AG04450 (cell line): ENCODE measurements around the gene PACS2. TPM values are rescaled to one million over a fixed set of nuclear protein-coding genes. Genes with fewer than 3 reads are reported as not detected.

ENCODE experiments used
- CTCF ChIA-PET: fragments of 300-600, 350-600 bp; formaldehyde crosslinking; extraction: SDS; loops from one replicate; lab custom pipeline; 2022; ENCODE audit warnings: antibody characterized with exemption, inconsistent platforms; lab: Charles Lee
- POLR2A ChIA-PET: fragments of 350-600 bp; formaldehyde crosslinking; extraction: SDS; loops from one replicate; lab custom pipeline; 2021; ENCODE audit warnings: antibody characterized with exemption, inconsistent platforms; lab: Yijun Ruan, JAX
- DNase-seq: peaks from one replicate; pipeline ENCODE4 v3.0.0-alpha.2; 2011; ENCODE audit warnings: low read depth, low spot score
- H3K27ac ChIP-seq: one replicate; pipeline ENCODE4 v1.5.1; 2012; ENCODE audit warnings: low read depth, low read length, control low read depth
- H3K27me3 ChIP-seq: one replicate; pipeline ENCODE4 v1.6.0; 2012; ENCODE audit warnings: low read length; ENCODE audit not compliant: control insufficient read depth, insufficient read depth
- H3K4me3 ChIP-seq: 2 replicates; pipeline ENCODE4 v1.5.1; 2011; ENCODE audit warnings: mild to moderate bottlenecking, low read depth, low read length, control low read depth
- H3K9me3 ChIP-seq: 2 replicates; pipeline ENCODE4 v1.5.1; 2012; ENCODE audit warnings: low read length; ENCODE audit not compliant: control insufficient read depth, insufficient read depth
- polyA plus RNA-seq: library from polyadenylated mRNA; depleted of rRNA; stranded (reverse); fragments of >200 nt; gene quantifications from 2 replicates; pipeline ENCODE4 v1.2.3, GENCODE V29; 2011
- TF ChIP-seq, protein P1 (sequence below): IDR thresholded peaks from 2 replicates; pipeline ENCODE4 v1.5.1; 2011; ENCODE audit warnings: low read depth, low read length, control low read depth, inconsistent platforms

PACS2 gene
- polyA plus RNA-seq, 1 experiment, result 13.0 TPM

DNA sequence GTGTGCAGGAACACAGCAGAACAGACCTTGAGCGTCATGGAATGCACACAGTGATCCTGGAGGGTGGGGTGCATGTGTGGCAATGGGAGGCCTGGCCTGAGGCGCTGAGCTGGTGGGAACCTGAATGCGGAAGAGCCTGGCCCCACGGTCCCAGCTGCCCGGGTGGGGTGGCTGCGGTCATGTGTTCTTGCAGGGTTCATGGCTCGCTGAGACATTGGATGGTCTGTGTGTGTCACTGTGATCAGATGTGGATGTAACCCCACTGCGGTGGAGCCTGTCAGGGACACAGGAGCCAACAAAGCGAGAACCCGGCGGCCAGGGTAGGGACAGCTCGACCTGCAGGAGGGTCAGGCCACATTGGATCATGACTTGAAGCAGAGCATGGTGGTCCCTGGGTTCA lies 128.3 kb downstream of the PACS2 start:
- DNase-seq, result no peak
- ChIA-PET CTCF (no interaction called here), POLR2A (no interaction called here)
- no peaks in the 10 kb centered on the region for H3K27me3 ChIP-seq
- TF ChIP-seq, protein P1, sequence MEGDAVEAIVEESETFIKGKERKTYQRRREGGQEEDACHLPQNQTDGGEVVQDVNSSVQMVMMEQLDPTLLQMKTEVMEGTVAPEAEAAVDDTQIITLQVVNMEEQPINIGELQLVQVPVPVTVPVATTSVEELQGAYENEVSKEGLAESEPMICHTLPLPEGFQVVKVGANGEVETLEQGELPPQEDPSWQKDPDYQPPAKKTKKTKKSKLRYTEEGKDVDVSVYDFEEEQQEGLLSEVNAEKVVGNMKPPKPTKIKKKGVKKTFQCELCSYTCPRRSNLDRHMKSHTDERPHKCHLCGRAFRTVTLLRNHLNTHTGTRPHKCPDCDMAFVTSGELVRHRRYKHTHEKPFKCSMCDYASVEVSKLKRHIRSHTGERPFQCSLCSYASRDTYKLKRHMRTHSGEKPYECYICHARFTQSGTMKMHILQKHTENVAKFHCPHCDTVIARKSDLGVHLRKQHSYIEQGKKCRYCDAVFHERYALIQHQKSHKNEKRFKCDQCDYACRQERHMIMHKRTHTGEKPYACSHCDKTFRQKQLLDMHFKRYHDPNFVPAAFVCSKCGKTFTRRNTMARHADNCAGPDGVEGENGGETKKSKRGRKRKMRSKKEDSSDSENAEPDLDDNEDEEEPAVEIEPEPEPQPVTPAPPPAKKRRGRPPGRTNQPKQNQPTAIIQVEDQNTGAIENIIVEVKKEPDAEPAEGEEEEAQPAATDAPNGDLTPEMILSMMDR, result no peak
- H3K27ac ChIP-seq, result no peak overlapping the region
- no peak overlapping the region for H3K4me3 ChIP-seq
- H3K9me3 ChIP-seq, result peaks cover 3% of the 10 kb centered on the region; the same call in 1 of the 2 replicates

DNA sequence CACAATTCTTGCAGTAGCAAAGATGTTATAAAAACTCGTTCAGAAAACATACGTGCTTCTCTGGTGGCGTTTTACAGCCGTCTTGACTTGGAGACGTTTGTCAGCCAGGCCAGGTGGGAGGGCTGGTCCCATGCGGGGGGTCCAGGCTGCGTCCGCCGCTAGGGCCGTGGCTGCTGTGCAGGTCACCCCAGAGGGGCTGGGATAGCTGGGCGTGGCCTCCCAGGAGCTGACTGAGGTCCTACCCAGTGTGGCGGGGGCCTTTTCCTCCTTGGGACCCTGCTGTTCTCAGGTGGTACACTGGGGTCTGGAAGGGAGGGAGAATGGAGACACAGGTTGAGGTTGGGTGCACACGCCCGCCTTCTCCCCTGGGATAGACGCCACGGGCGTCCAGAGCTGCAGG lies 130.3 kb downstream of the PACS2 start:
- ChIA-PET CTCF (interaction anchor here (0.7 kb wide), 1 partner anchor 36 kb away, joined by 3 read pairs; no protein-coding TSS in a partner anchor), POLR2A (interaction anchor here (0.7 kb wide), 1 partner anchor 189 kb away, joined by 6 read pairs; no protein-coding TSS in a partner anchor)
- Histone ChIP-seq H3K27me3 (no peaks in the 10 kb centered on the region), H3K27ac (no peak overlapping the region), H3K9me3 (peaks cover 3% of the 10 kb centered on the region; the same call in 1 of the 2 replicates), H3K4me3 (no peak overlapping the region)
- DNase-seq, result no peak
- TF ChIP-seq, protein P1, result no peak

DNA sequence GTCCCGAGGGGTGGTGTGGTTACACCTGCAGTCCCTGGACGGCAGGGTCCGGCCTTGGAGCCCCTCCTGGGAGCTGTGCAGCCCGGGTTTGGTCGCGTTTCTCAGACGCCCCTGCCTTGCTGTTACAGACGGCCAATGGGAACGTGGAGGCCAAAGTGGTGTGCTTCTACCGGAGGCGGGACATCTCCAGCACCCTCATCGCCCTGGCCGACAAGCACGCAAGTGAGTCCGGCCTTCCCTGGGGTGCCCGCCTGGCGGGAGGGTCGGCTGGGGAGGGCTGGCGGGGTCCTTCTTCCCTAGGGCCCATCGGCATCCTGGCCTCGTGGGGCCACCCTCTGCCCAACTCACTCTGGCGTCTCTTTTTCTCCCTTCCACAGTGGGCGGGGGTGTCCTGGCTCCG lies 130.7 kb downstream of the PACS2 start:
- no peak for DNase-seq
- Histone ChIP-seq H3K4me3 (no peak overlapping the region), H3K27ac (no peak overlapping the region), H3K27me3 (no peaks in the 10 kb centered on the region), H3K9me3 (peaks cover 1% of the 10 kb centered on the region; the same call in 1 of the 2 replicates)
- TF ChIP-seq, protein P1, result no peak
- ChIA-PET POLR2A (no interaction called here), CTCF (interaction anchor here (0.6 to 0.7 kb wide), 2 partner anchors 36 to 83 kb away, joined by 3 read pairs; no protein-coding TSS in a partner anchor)

DNA sequence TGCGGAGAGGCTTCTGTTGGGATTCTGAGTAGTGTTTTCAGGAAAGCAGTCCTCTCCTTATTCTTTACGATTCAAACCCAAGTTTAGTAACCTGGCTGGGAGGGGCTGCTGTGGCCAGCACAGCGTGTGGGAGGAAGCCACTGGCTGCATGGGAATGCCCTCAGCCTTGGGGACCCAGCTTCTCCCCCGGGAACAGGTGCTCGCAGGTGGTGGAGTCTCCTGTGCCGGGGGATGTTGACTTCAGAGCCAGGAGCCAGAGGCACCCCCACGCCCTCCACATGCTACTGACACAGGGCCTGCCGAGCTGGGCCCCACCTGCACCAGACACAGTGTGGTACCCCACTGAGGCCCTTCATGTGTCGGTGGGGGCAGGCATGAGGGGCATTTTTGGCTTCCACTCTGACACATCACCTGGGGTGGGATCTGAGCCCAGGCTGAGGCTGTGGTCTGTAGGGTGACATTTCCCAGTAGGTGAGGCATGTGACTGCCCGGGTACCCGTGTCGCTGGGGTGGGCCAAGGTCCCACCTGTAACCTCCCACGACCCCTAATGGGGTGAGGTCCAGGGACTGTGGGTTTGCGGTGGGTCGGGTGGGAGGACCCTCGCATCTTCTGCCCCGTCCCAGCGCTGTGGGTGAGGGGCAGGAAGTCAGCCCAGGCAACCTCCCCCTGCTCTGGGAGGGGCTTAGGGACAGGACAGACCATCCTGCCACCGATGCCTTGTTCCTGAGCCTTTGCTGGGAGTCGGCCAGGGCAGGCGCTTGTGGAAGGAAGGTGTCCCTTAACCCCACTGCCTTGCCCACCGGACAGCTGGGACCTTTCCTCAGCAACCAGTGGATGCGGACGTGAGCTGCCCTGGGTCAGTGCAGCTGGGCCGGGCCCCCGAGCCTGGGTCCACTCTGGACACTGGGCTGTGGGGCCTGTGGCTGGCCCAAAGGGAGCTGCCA lies 131.6 kb downstream of the PACS2 start:
- Histone ChIP-seq H3K4me3 (no peak overlapping the region), H3K27me3 (no peaks in the 10 kb centered on the region), H3K9me3 (no peaks in the 10 kb centered on the region), H3K27ac (no peak overlapping the region)
- POLR2A ChIA-PET, result no interaction called here
- CTCF ChIA-PET, result interaction anchor here (0.6 to 1.0 kb wide), 3 partner anchors 35 to 83 kb away, joined by 3 to 4 read pairs (median 4); no protein-coding TSS in a partner anchor
- no peak for DNase-seq
- TF ChIP-seq, protein P1, result no peak

DNA sequence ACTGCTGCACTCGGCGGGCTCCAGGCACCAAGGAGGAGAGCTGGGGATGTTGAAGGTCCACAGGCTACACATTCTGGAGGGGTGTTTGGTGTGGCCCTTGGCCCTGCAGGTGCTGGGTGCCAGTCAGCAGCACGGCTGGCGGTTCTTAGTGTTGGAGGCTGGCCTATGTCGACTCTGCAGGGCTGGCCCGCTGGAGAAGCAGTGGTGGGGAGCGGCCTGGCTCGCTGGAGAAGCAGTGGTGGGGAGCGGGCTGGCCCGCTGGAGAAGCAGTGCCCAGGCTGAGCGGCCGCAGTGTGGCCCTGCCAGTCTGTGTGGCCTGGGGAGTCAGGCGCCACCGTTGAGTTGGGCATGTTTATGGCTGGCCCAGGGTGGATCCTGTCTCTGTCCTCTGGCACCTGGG lies 132.4 kb downstream of the PACS2 start:
- ChIA-PET POLR2A (no interaction called here), CTCF (interaction anchor here (1.0 kb wide), 2 partner anchors 34 to 82 kb away, joined by 4 read pairs; no protein-coding TSS in a partner anchor)
- TF ChIP-seq, protein P1, result no peak
- H3K27ac ChIP-seq, result no peak overlapping the region
- H3K27me3 ChIP-seq, result no peaks in the 10 kb centered on the region
- no peaks in the 10 kb centered on the region for H3K9me3 ChIP-seq
- H3K4me3 ChIP-seq, result no peak overlapping the region
- DNase-seq, result no peak
